ENCODE results near the gene CTSK. TPM values are rescaled to one million over a fixed set of nuclear protein-coding genes. Genes with fewer than 3 reads are reported as not detected.

CTSK gene
- total RNA-seq, 1 experiment from 2014 or later, result 4.7 TPM

GRCh38 chr1:150763018-150763417 is 45.0 kb downstream of the CTSK start:
- Histone ChIP-seq H4K20me1 (ENCODE audit: insufficient read depth) (no peaks in the 10 kb centered on the region), H3K79me2 (ENCODE audit: low read depth) (no peaks in the 10 kb centered on the region), H2AFZ (no peak overlapping the region), H3K9me2 (ENCODE audit: insufficient read depth) (no peaks in the 10 kb centered on the region), H3K4me1 (replicated peaks; ENCODE audit: insufficient read depth) (0 out of 2 replicates have a peak, but pooled peaks cover 18% of the 10 kb centered on the region), H3K4me2 (no peak overlapping the region), H3K4me3 (no peak overlapping the region), H3K27me3 (ENCODE audit: insufficient read depth, low read depth) (no peaks in the 10 kb centered on the region), H3K36me3 (ENCODE audit: low read depth) (no peaks in the 10 kb centered on the region), H3K9me3 (ENCODE audit: insufficient read depth, low read depth) (no peaks in the 10 kb centered on the region), H3F3A (ENCODE audit: insufficient read depth, low read depth) (0 out of 2 replicates have a peak, but pooled peaks cover 5% of the 10 kb centered on the region), H3K27ac (no peak overlapping the region)
- BruUV-seq (replicated peaks), result no TSS peak
- CTCF ChIA-PET, result no interaction called here
- intact Hi-C loops (cut with micrococcal nuclease; ENCODE audit: unreplicated experiment), result no loop called here
- TF ChIP-seq CTCF (conservative IDR thresholded peaks at IDR 0.05) (no peak), EZH2 (IDR thresholded peaks at IDR 0.05; ENCODE audit: low read depth) (no peak)
- DNase-seq, result no peak
- POLR2A ChIA-PET (ENCODE audit: unreplicated experiment), result interaction anchor here (0.6 kb wide), 1 partner anchor 14 kb away, joined by 3 read pairs; no protein-coding TSS in a partner anchor

GRCh38 chr1:150762552-150762951 is 45.5 kb downstream of the CTSK start:
- no peak overlapping the region for H2AFZ ChIP-seq
- BruUV-seq (replicated peaks), result no TSS peak
- ChIA-PET CTCF (no interaction called here), POLR2A (ENCODE audit: unreplicated experiment) (no interaction called here)
- H3K4me2 ChIP-seq, result no peak overlapping the region
- intact Hi-C loops (cut with micrococcal nuclease; ENCODE audit: unreplicated experiment), result no loop called here
- H3K4me1 ChIP-seq (replicated peaks; ENCODE audit: insufficient read depth), result 0 out of 2 replicates have a peak, but pooled peaks cover 18% of the 10 kb centered on the region
- no peaks in the 10 kb centered on the region for H3K79me2 ChIP-seq (ENCODE audit: low read depth)
- no peaks in the 10 kb centered on the region for H3K9me3 ChIP-seq (ENCODE audit: insufficient read depth, low read depth)
- no peaks in the 10 kb centered on the region for H4K20me1 ChIP-seq (ENCODE audit: insufficient read depth)
- H3K36me3 ChIP-seq (ENCODE audit: low read depth), result no peaks in the 10 kb centered on the region
- TF ChIP-seq EZH2 (IDR thresholded peaks at IDR 0.05; ENCODE audit: low read depth) (no peak), CTCF (conservative IDR thresholded peaks at IDR 0.05) (no peak)
- H3K4me3 ChIP-seq, result no peak overlapping the region
- no peaks in the 10 kb centered on the region for H3K9me2 ChIP-seq (ENCODE audit: insufficient read depth)
- H3F3A ChIP-seq (ENCODE audit: insufficient read depth, low read depth), result 0 out of 2 replicates have a peak, but pooled peaks cover 5% of the 10 kb centered on the region
- DNase-seq, result no peak
- no peaks in the 10 kb centered on the region for H3K27me3 ChIP-seq (ENCODE audit: insufficient read depth, low read depth)
- no peak overlapping the region for H3K27ac ChIP-seq

DNA sequence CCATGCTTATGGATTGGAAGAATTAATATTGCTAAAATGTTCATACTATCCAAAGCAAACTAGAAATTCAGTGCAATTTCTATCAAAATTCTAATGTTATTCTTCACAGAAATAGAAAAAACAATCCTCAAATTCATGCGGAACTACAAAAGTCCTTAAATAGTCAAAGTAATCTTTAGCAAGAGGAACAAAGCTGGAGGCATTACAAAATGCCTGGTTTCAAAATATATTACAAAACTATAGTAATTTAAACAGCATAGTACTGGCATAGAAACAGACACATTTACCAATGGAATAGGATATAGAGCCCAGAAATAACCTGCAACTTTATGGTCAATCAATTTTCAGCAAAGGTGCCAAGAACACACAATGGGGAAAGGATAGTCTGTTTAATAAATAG is 46.3 kb downstream of the CTSK start:
- H4K20me1 ChIP-seq (ENCODE audit: insufficient read depth), result no peaks in the 10 kb centered on the region
- no peak for TF ChIP-seq CTCF (conservative IDR thresholded peaks at IDR 0.05)
- no peak for TF ChIP-seq EZH2 (IDR thresholded peaks at IDR 0.05; ENCODE audit: low read depth)
- 0 out of 2 replicates have a peak, but pooled peaks cover 5% of the 10 kb centered on the region for H3F3A ChIP-seq (ENCODE audit: insufficient read depth, low read depth)
- no peak for DNase-seq
- ChIA-PET CTCF (no interaction called here), POLR2A (ENCODE audit: unreplicated experiment) (no interaction called here)
- no peaks in the 10 kb centered on the region for H3K36me3 ChIP-seq (ENCODE audit: low read depth)
- no peaks in the 10 kb centered on the region for H3K9me3 ChIP-seq (ENCODE audit: insufficient read depth, low read depth)
- no peaks in the 10 kb centered on the region for H3K79me2 ChIP-seq (ENCODE audit: low read depth)
- no peak overlapping the region for H2AFZ ChIP-seq
- intact Hi-C loops (cut with micrococcal nuclease; ENCODE audit: unreplicated experiment), result no loop called here
- no peak overlapping the region for H3K4me2 ChIP-seq
- no peak overlapping the region for H3K4me3 ChIP-seq
- no TSS peak for BruUV-seq (replicated peaks)
- no peaks in the 10 kb centered on the region for H3K27me3 ChIP-seq (ENCODE audit: insufficient read depth, low read depth)
- H3K27ac ChIP-seq, result no peak overlapping the region
- no peaks in the 10 kb centered on the region for H3K9me2 ChIP-seq (ENCODE audit: insufficient read depth)
- 0 out of 2 replicates have a peak, but pooled peaks cover 18% of the 10 kb centered on the region for H3K4me1 ChIP-seq (replicated peaks; ENCODE audit: insufficient read depth)
